ENCODE data around the gene NDUFAF7. TPM values are rescaled to one million over a fixed set of nuclear protein-coding genes. Genes with fewer than 3 reads are reported as not detected.

NDUFAF7 gene
- total and polyA plus RNA-seq, 2 of the 13 experiments (the other 11 are each of a cell fraction or from before 2014, with no cell fraction given): 27.0 to 40.8 TPM

DNA sequence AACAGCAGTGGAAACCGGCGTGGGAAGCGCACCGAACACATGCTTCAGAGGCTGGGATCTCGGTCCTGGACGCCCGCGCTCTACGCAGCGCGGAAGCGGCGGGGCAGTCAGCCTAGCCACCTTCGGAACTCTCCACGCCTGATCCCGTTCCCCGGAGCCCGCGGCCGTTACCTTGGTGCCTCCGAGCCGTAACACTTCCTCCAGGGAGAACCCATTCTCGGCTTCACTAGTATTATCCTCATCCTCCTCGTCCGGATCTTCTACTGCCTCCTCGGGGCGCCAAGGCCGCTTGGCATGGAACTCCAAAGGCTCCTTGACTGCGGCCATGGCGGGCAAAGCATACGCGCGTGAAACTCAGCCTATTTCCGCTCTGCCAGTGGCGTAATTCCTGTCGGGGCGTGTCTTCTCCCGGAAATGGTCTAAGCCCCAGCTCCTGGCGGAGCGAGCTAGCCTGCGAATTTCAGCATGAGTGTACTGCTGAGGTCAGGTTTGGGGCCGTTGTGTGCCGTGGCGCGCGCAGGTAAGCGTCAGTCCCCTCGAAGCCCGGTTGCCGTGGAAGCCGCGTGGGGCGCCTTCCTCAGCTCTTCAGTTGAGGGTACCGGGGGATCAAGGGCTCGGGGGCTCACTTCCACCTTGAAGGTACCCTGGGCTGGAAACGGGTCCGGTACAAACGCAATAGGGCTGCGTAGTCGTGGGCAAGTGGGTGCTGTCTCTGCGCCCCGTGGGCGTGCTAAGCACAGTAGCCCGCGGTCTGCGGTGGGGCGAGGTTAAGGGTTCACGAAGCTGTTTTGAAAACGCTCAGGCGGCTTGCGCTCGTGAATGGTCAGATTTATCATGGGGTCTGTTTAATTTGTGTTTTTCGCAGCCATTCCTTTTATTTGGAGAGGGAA, at the start of gene NDUFAF7, which contains the start of gene CEBPZ (continued):
- TF ChIP-seq, protein P1, sequence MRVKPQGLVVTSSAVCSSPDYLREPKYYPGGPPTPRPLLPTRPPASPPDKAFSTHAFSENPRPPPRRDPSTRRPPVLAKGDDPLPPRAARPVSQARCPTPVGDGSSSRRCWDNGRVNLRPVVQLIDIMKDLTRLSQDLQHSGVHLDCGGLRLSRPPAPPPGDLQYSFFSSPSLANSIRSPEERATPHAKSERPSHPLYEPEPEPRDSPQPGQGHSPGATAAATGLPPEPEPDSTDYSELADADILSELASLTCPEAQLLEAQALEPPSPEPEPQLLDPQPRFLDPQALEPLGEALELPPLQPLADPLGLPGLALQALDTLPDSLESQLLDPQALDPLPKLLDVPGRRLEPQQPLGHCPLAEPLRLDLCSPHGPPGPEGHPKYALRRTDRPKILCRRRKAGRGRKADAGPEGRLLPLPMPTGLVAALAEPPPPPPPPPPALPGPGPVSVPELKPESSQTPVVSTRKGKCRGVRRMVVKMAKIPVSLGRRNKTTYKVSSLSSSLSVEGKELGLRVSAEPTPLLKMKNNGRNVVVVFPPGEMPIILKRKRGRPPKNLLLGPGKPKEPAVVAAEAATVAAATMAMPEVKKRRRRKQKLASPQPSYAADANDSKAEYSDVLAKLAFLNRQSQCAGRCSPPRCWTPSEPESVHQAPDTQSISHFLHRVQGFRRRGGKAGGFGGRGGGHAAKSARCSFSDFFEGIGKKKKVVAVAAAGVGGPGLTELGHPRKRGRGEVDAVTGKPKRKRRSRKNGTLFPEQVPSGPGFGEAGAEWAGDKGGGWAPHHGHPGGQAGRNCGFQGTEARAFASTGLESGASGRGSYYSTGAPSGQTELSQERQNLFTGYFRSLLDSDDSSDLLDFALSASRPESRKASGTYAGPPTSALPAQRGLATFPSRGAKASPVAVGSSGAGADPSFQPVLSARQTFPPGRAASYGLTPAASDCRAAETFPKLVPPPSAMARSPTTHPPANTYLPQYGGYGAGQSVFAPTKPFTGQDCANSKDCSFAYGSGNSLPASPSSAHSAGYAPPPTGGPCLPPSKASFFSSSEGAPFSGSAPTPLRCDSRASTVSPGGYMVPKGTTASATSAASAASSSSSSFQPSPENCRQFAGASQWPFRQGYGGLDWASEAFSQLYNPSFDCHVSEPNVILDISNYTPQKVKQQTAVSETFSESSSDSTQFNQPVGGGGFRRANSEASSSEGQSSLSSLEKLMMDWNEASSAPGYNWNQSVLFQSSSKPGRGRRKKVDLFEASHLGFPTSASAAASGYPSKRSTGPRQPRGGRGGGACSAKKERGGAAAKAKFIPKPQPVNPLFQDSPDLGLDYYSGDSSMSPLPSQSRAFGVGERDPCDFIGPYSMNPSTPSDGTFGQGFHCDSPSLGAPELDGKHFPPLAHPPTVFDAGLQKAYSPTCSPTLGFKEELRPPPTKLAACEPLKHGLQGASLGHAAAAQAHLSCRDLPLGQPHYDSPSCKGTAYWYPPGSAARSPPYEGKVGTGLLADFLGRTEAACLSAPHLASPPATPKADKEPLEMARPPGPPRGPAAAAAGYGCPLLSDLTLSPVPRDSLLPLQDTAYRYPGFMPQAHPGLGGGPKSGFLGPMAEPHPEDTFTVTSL (CRISPR knock-in tag; IDR thresholded peaks at IDR 0.05; ENCODE audit: borderline replicate concordance): peak; percentile 69; the same call in 1 of the 2 replicates
- TF ChIP-seq ZSCAN25 (CRISPR knock-in tag; IDR thresholded peaks at IDR 0.05) (no peak; the same call in 1 of the 2 replicates), ZNF460 (CRISPR knock-in tag; IDR thresholded peaks at IDR 0.05; ENCODE audit: borderline replicate concordance) (peak; percentile 34; the same call in 1 of the 2 replicates), TSC22D2 (CRISPR knock-in tag; IDR thresholded peaks at IDR 0.05; ENCODE audit: borderline replicate concordance) (peak; percentile 54; the same call in 1 of the 2 replicates), ZNF570 (CRISPR knock-in tag; IDR thresholded peaks at IDR 0.05; ENCODE audit: borderline replicate concordance) (no peak), SUZ12 (IDR thresholded peaks at IDR 0.05; ENCODE audit: low read depth, low read length) (no peak), ZNF547 (CRISPR knock-in tag; IDR thresholded peaks at IDR 0.05) (peak; percentile 93), KDM2A (CRISPR knock-in tag; IDR thresholded peaks at IDR 0.05; ENCODE audit: borderline replicate concordance, low read depth) (peak; percentile 98), KLF11 (CRISPR knock-in tag; IDR thresholded peaks at IDR 0.05) (peak; percentile 95), SP4 (CRISPR knock-in tag; IDR thresholded peaks at IDR 0.05) (peak; percentile 91), ZNF354B (CRISPR knock-in tag; IDR thresholded peaks at IDR 0.05) (peak; percentile 87; the same call in 1 of the 2 replicates), ASH2L (IDR thresholded peaks at IDR 0.05; ENCODE audit: insufficient read length, low read depth, low read length) (peak; percentile 99), SETDB1 (CRISPR knock-in tag; IDR thresholded peaks at IDR 0.05; ENCODE audit: borderline replicate concordance) (peak; percentile 68; the same call in 1 of the 2 replicates), ZNF44 (CRISPR knock-in tag; IDR thresholded peaks at IDR 0.05) (peak; percentile 97), GTF2F1 (IDR thresholded peaks at IDR 0.05; ENCODE audit: low read length) (peak; percentile 54), ZNF367 (CRISPR knock-in tag; IDR thresholded peaks at IDR 0.05; ENCODE audit: borderline replicate concordance) (no peak), SOX5 (CRISPR knock-in tag; IDR thresholded peaks at IDR 0.05; ENCODE audit: borderline replicate concordance) (peak; percentile 29; the same call in 1 of the 2 replicates), ZNF841 (CRISPR knock-in tag; IDR thresholded peaks at IDR 0.05; ENCODE audit: borderline replicate concordance) (no peak), ZMYM4 (CRISPR knock-in tag; IDR thresholded peaks at IDR 0.05) (peak; percentile 82)
- TF ChIP-seq, protein P2, sequence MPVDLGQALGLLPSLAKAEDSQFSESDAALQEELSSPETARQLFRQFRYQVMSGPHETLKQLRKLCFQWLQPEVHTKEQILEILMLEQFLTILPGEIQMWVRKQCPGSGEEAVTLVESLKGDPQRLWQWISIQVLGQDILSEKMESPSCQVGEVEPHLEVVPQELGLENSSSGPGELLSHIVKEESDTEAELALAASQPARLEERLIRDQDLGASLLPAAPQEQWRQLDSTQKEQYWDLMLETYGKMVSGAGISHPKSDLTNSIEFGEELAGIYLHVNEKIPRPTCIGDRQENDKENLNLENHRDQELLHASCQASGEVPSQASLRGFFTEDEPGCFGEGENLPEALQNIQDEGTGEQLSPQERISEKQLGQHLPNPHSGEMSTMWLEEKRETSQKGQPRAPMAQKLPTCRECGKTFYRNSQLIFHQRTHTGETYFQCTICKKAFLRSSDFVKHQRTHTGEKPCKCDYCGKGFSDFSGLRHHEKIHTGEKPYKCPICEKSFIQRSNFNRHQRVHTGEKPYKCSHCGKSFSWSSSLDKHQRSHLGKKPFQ (CRISPR knock-in tag; IDR thresholded peaks at IDR 0.05; ENCODE audit: insufficient replicate concordance): peak; percentile 91
